ENCODE measurements around the gene SYT17.

Gene SYT17

DNA sequence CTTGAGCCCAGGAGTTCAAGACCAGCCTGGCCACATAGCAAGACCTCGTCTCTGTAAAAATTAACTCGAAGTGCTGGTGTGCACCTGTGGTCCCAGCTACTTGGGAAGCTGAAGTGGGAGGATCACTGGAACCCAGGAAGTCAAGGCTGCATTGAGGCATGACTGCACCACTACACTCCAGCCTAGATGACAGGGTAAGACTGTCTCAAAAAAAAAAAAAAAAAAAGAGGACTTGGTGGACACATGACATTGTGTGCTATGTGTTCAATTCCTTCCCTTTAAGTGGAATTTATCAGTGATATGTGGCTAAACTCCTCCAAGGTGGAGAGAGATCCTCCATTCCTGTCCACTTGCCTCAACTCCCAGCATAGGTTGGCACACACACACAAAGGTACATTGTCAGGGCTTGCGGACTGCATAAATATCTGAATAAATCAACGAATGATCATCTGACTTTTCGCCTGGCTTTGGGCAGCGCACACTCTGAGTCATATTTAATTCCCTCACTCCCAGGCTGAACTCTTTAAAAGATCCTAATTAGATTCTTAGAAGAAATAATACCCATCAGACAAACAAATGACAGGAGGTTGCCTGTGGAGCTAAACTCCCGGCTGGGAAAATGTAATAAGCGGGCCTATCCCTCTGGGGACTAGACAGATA is 25.0 kb upstream of the SYT17 start:
- peaks cover 12% of the 10 kb centered on the region for H3K4me1 ChIP-seq (ENCODE audit: control insufficient read depth, insufficient read depth, low read length)
- peak; percentile 38; the same call in 1 of the 2 replicates for TF ChIP-seq ZIC2 (tag by site-specific recombination; IDR thresholded peaks at IDR 0.05)
- TF ChIP-seq ZSCAN16 (tag by site-specific recombination; IDR thresholded peaks at IDR 0.05), result no peak
- TF ChIP-seq ZNF629 (tag by site-specific recombination; IDR thresholded peaks at IDR 0.05), result peak; percentile 53
- TF ChIP-seq GFI1B (tag by site-specific recombination; IDR thresholded peaks at IDR 0.05), result no peak
- 0 out of 2 replicates have a peak, but pooled peaks have one; percentile 44 for TF ChIP-seq ZNF24 (tag by site-specific recombination; IDR thresholded peaks at IDR 0.05)
- TF ChIP-seq ZBTB8A (tag by site-specific recombination; IDR thresholded peaks at IDR 0.05), result peak; percentile 40; the same call in 1 of the 2 replicates
- TF ChIP-seq, protein P1, sequence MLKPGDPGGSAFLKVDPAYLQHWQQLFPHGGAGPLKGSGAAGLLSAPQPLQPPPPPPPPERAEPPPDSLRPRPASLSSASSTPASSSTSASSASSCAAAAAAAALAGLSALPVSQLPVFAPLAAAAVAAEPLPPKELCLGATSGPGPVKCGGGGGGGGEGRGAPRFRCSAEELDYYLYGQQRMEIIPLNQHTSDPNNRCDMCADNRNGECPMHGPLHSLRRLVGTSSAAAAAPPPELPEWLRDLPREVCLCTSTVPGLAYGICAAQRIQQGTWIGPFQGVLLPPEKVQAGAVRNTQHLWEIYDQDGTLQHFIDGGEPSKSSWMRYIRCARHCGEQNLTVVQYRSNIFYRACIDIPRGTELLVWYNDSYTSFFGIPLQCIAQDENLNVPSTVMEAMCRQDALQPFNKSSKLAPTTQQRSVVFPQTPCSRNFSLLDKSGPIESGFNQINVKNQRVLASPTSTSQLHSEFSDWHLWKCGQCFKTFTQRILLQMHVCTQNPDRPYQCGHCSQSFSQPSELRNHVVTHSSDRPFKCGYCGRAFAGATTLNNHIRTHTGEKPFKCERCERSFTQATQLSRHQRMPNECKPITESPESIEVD (tag by site-specific recombination; IDR thresholded peaks at IDR 0.05), result peak; percentile 84
- TF ChIP-seq ZNF600 (tag by site-specific recombination; IDR thresholded peaks at IDR 0.05), result no peak
- TF ChIP-seq, protein P2, sequence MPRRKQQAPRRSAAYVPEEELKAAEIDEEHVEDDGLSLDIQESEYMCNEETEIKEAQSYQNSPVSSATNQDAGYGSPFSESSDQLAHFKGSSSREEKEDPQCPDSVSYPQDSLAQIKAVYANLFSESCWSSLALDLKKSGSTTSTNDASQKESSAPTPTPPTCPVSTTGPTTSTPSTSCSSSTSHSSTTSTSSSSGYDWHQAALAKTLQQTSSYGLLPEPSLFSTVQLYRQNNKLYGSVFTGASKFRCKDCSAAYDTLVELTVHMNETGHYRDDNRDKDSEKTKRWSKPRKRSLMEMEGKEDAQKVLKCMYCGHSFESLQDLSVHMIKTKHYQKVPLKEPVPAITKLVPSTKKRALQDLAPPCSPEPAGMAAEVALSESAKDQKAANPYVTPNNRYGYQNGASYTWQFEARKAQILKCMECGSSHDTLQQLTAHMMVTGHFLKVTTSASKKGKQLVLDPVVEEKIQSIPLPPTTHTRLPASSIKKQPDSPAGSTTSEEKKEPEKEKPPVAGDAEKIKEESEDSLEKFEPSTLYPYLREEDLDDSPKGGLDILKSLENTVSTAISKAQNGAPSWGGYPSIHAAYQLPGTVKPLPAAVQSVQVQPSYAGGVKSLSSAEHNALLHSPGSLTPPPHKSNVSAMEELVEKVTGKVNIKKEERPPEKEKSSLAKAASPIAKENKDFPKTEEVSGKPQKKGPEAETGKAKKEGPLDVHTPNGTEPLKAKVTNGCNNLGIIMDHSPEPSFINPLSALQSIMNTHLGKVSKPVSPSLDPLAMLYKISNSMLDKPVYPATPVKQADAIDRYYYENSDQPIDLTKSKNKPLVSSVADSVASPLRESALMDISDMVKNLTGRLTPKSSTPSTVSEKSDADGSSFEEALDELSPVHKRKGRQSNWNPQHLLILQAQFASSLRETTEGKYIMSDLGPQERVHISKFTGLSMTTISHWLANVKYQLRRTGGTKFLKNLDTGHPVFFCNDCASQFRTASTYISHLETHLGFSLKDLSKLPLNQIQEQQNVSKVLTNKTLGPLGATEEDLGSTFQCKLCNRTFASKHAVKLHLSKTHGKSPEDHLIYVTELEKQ (tag by site-specific recombination; IDR thresholded peaks at IDR 0.05; ENCODE audit: borderline replicate concordance), result 0 out of 2 replicates have a peak, but pooled peaks have one; percentile 13
- TF ChIP-seq, protein P3, sequence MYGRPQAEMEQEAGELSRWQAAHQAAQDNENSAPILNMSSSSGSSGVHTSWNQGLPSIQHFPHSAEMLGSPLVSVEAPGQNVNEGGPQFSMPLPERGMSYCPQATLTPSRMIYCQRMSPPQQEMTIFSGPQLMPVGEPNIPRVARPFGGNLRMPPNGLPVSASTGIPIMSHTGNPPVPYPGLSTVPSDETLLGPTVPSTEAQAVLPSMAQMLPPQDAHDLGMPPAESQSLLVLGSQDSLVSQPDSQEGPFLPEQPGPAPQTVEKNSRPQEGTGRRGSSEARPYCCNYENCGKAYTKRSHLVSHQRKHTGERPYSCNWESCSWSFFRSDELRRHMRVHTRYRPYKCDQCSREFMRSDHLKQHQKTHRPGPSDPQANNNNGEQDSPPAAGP (tag by site-specific recombination; IDR thresholded peaks at IDR 0.05), result peak; percentile 52
- TF ChIP-seq, protein P4, sequence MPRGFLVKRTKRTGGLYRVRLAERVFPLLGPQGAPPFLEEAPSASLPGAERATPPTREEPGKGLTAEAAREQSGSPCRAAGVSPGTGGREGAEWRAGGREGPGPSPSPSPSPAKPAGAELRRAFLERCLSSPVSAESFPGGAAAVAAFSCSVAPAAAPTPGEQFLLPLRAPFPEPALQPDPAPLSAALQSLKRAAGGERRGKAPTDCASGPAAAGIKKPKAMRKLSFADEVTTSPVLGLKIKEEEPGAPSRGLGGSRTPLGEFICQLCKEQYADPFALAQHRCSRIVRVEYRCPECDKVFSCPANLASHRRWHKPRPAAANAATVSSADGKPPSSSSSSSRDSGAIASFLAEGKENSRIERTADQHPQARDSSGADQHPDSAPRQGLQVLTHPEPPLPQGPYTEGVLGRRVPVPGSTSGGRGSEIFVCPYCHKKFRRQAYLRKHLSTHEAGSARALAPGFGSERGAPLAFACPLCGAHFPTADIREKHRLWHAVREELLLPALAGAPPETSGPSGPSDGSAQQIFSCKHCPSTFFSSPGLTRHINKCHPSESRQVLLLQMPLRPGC (tag by site-specific recombination; IDR thresholded peaks at IDR 0.05), result peak; percentile 88
- no peak for TF ChIP-seq MYNN (tag by site-specific recombination; IDR thresholded peaks at IDR 0.05; ENCODE audit: borderline replicate concordance)
- no peak for TF ChIP-seq ZNF274 (IDR thresholded peaks at IDR 0.05; ENCODE audit: low read length)
- TF ChIP-seq ZNF274 (tag by site-specific recombination; IDR thresholded peaks at IDR 0.05; ENCODE audit: borderline replicate concordance), result no peak
- 0 out of 2 replicates have a peak, but pooled peaks have one; percentile 18 for TF ChIP-seq OSR2 (tag by site-specific recombination; IDR thresholded peaks at IDR 0.05)
- TF ChIP-seq REPIN1 (tag by site-specific recombination; IDR thresholded peaks at IDR 0.05; ENCODE audit: low read depth), result no peak
- TF ChIP-seq ZNF184 (tag by site-specific recombination; IDR thresholded peaks at IDR 0.05), result 0 out of 2 replicates have a peak, but pooled peaks have one; percentile 42
- peak; percentile 93 for TF ChIP-seq WT1 (tag by site-specific recombination; IDR thresholded peaks at IDR 0.05)
- TF ChIP-seq ZNF2 (tag by site-specific recombination; IDR thresholded peaks at IDR 0.05), result no peak
- TF ChIP-seq ZNF202 (tag by site-specific recombination; IDR thresholded peaks at IDR 0.05; ENCODE audit: borderline replicate concordance), result no peak
- peak; percentile 69 for TF ChIP-seq ZEB2 (tag by site-specific recombination; IDR thresholded peaks at IDR 0.05)
- TF ChIP-seq SP7 (tag by site-specific recombination; IDR thresholded peaks at IDR 0.05), result peak; percentile 87
- TF ChIP-seq, protein P5, sequence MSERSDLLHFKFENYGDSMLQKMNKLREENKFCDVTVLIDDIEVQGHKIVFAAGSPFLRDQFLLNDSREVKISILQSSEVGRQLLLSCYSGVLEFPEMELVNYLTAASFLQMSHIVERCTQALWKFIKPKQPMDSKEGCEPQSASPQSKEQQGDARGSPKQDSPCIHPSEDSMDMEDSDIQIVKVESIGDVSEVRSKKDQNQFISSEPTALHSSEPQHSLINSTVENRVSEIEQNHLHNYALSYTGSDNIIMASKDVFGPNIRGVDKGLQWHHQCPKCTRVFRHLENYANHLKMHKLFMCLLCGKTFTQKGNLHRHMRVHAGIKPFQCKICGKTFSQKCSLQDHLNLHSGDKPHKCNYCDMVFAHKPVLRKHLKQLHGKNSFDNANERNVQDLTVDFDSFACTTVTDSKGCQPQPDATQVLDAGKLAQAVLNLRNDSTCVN (tag by site-specific recombination; optimal IDR thresholded peaks at IDR 0.05), result no peak
- TF ChIP-seq ZNF266 (tag by site-specific recombination; IDR thresholded peaks at IDR 0.05; ENCODE audit: low read depth), result no peak
- no peak for TF ChIP-seq ZFHX2 (tag by site-specific recombination; conservative IDR thresholded peaks at IDR 0.05)
- no peaks in the 10 kb centered on the region for H3K36me3 ChIP-seq (ENCODE audit: control insufficient read depth in 2 of 2, insufficient read depth in 1 of 2, low read length in 2 of 2)
- no peak overlapping the region for H3K27ac ChIP-seq (ENCODE audit: extremely low read depth, low read depth, low read length)
- H3K9me3 ChIP-seq (ENCODE audit: control insufficient read depth, insufficient read depth, low read depth, low read length), result no peaks in the 10 kb centered on the region
- H3K4me3 ChIP-seq (ENCODE audit: low read depth, low read length), result no peak overlapping the region
- POLR2A ChIA-PET, result no interaction called here
- CTCF ChIA-PET, result interaction anchor here (0.7 to 1.8 kb wide), 4 partner anchors 23 to 173 kb away, joined by 3 to 6 read pairs (median 4); no protein-coding TSS in a partner anchor
